ENCODE data around the gene MGAT4B. TPM values are rescaled to one million over a fixed set of nuclear protein-coding genes. Genes with fewer than 3 reads are reported as not detected.

MGAT4B gene
- total RNA-seq, 8 experiments from 2014 or later: 37.5 to 115 (median 64.5) TPM

DNA sequence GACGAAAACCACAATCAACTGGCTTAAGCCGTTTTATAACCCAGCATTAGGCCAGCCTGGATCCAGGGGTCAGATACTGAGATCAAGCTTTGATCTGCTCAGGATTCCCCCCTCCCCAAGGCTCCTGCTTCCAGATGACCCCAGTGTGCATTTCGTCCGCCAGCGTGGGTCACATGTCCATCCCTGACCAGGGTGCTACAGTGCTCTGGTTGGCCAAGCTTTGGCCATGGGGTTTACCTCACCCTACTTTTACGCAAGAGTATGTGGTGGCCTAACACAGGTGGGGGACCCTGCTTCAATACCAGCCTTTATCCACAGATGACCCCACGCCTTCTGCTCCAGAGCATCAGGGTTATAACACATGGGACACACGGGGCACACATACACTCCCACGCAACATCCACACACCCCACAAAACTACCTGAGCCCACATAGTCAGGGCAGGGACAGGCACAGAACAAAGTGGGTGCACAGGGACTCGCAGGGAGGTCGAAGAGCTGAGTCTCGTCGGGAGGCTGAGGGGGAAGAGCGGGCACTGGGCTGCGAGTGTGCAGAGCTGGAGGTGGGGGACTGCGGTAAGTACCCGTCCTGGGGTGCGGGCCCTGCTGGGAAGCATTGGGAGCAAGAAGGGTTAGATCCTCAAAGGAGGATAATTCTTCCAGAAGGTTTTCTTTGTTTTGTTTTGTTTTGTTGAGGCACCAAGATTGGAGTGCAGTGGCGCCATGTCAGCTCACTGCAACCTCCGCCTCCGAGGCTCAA is 9.0 kb upstream of the MGAT4B start:
- in situ Hi-C loops (cut with MboI; ENCODE audit: low pct_unique_long_range_greater_than_20kb in 2 of 9, low sequenced_read_pairs in 9 of 9, unreplicated experiment in 9 of 9): no loop called here
- H3K4me3 ChIP-seq: no peak overlapping the region
- no peak for ATAC-seq (replicated peaks in 6 of 8)
- 73 to 100% (median 88%) methylated on average over 1 to 16 of the region's 21 CpGs; no CpG with 5 or more reads in 4 of the 10 experiments for WGBS, 10 experiments
- H3K27ac ChIP-seq: no peak overlapping the region
- H3K4me1 ChIP-seq (replicated peaks in 1 of 2): peaks cover 22 to 35% of the 10 kb centered on the region in 2 donors

DNA sequence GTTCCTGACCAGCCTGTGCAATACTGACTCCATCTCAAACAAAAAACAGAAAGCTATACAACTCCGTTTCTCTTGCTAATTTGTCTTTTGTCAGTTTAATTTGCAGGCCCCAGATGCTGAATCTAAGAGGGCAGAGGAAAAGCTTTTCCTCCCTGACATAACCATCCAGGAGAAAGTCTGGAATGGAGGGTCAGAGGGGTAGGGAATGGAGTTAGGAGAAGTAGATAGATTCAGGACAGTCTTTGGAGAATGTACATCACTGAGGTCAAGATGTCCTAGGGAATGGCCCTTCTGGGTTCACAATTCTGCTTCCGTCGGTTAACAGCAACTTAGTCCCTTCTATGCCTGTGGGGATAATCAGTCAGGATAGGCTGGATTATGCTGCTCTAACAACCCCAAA is 7.4 kb upstream of the MGAT4B start:
- in situ Hi-C loops (cut with MboI; ENCODE audit: low pct_unique_long_range_greater_than_20kb in 2 of 9, low sequenced_read_pairs in 9 of 9, unreplicated experiment in 9 of 9): no loop called here
- H3K27ac ChIP-seq: no peak overlapping the region
- WGBS, 10 experiments: 47 to 100% (median 73%) methylated on average over 1 to 3 of the region's 3 CpGs; no CpG with 5 or more reads in 4 of the 10 experiments

DNA sequence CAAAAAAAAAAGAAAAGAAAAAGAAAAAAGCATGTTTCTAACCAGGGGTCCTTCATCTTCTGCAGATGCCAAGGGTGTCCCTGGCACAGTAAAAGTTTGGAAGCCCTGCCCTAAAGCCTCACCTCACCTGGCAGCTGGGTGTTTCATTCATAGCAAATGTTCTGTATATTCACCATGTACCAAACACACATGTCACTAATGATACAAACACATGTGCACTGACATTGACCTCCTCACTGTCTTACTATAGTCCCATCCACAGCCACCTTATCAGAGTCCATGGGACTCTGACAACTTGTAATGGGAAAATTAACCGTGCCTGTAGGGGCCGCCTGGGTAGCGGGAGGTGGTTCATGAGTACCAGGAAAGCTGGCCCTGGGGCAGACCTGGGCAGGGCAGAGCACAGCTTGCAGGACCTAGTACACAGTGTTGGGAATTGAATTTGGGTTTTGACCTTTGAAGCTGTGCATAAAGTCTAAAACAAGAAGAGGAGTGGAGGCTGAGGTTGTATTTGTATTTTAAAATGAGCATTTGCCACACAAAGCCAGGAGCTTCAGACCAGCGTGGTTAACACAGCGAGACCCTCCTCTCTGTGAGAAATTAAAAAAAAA is 6.4 kb upstream of the MGAT4B start:
- Histone ChIP-seq H3K4me3 (no peak overlapping the region), H3K27ac (no peak overlapping the region), H3K4me1 (replicated peaks in 1 of 2) (peaks cover 0 to 14% of the 10 kb centered on the region in 2 donors)
- in situ Hi-C loops (cut with MboI; ENCODE audit: low pct_unique_long_range_greater_than_20kb in 2 of 9, low sequenced_read_pairs in 9 of 9, unreplicated experiment in 9 of 9): no loop called here
- WGBS, 10 experiments: 76 to 100% (median 88%) methylated on average over 1 to 5 of the region's 5 CpGs; no CpG with 5 or more reads in 2 of the 10 experiments
- no peak for ATAC-seq (replicated peaks in 6 of 8)

More for the DNA sequence above, 7.4 kb upstream of the MGAT4B start:
- Histone ChIP-seq H3K4me3 (no peak overlapping the region), H3K4me1 (replicated peaks in 1 of 2) (peaks cover 8 to 21% of the 10 kb centered on the region in 2 donors)
- no peak for ATAC-seq (replicated peaks in 6 of 8)

DNA sequence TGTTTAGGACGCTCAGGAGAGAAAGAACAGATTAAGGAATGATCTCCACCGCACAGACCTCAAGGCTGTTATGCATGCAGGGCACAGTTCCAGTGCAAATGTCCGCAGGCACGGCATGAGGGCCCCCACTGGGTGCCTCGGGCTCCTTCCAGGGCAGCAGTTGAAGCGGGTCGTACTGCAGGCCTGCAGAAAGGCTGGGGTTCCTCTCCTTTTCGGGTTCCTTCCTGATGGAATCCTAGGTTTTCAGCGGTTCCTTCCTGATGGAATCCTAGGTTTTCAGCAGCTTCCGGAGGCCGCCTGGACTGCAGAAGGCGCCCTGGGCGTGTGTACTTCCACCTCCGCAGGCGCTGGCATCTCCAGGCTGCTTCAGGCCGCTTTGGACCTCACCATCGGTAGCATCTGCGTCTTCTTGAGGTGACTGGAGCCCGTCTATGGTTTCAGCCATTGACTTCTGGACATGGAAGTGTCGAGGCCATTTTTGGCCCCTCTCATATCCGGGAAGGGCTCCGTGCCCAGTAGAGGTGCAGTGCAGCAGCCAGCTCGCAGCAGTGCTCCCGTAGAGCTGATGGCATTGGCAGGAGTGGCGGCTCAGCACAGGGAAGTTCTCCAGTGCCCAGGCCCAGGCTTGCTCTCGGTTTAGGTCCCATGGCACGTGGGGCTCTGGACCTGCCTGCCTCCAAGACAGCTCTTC is 5.6 kb upstream of the MGAT4B start:
- ATAC-seq (replicated peaks in 6 of 8): no peak
- Histone ChIP-seq H3K4me1 (replicated peaks in 1 of 2) (peaks cover 0 to 15% of the 10 kb centered on the region in 2 donors), H3K4me3 (no peak overlapping the region), H3K27ac (no peak overlapping the region)
- in situ Hi-C loops (cut with MboI; ENCODE audit: low pct_unique_long_range_greater_than_20kb in 2 of 9, low sequenced_read_pairs in 9 of 9, unreplicated experiment in 9 of 9): no loop called here
- WGBS, 10 experiments: 72 to 100% (median 96%) methylated on average over 1 to 8 of the region's 27 CpGs; no CpG with 5 or more reads in 3 of the 10 experiments

DNA sequence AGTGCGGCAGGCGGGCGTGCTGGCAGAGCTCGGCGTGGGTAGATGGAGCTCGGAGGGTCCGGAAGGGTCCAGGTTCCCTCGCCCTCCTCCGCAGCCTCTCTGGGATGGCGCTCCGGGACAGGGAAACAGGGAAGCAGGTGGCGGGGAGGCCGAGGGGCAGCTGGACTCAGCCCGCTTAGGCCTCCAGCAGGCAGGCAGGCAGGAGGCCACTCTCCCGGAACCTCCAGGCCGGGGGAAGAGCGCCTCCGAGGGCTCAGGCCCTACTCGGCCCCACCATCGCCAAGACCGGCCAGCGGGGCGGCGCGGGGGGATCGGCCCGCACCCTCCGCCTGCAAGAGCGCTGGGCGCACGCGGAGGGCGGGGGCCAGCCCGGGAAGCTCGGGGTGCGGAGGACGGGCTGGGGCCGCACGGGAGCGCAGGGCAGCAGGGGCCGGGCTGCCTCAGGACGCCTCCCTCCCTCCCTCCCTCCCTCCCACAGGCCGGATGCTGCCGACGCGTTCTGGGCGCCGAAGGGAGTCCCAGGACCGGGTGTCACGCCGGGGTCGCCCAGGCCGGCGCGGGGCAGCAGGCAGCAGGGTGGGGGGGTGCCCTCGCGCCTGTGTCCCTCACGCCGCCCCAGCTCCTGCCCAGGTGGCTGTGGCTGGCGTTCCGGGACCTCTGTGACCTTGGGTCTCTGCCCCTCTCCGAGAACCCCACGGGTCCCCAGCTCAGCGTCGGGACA is 977 bp downstream of the MGAT4B start:
- peak; percentile 18 to 47 (median 42) for ATAC-seq (replicated peaks in 6 of 8)
- Histone ChIP-seq H3K4me3 (peak overlapping the region; percentile 77 to 100 (median 95)), H3K27ac (peak overlapping the region in 1 of 2 donors; percentile 82), H3K4me1 (replicated peaks in 1 of 2) (peaks cover 24 to 32% of the 10 kb centered on the region in 2 donors)
- no CpG with 5 or more reads among the region's 65 CpGs for WGBS, 10 experiments
- in situ Hi-C loops (cut with MboI; ENCODE audit: low pct_unique_long_range_greater_than_20kb in 2 of 9, low sequenced_read_pairs in 9 of 9, unreplicated experiment in 9 of 9): no loop called here

DNA sequence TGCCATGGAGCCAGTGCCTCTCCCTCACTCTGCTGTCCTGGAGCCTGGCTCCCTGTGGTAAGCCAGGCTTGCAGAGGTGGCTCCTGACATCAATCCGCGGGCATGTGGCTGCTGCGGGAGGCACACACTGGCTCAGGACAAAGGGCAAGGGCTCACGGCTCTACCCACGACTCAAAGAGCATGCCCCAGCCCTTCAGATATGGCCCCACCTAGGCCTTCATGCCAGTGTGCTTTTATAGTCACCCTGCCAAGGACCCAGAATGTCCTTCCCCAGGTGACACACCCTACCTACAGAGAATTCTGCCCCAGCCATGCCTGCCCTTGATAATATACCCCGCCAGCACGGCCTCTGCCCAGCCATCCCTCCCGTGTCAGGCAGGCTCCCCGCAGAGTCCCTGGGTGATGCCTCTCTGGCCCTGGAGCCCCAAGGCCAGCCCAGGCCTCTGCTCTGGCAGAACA is 1.6 kb downstream of the MGAT4B start:
- Histone ChIP-seq H3K27ac (peak overlapping the region in 1 of 2 donors; percentile 82), H3K4me1 (replicated peaks in 1 of 2) (peaks cover 24 to 32% of the 10 kb centered on the region in 2 donors), H3K4me3 (peak overlapping the region; percentile 77 to 100 (median 95))
- in situ Hi-C loops (cut with MboI; ENCODE audit: low pct_unique_long_range_greater_than_20kb in 2 of 9, low sequenced_read_pairs in 9 of 9, unreplicated experiment in 9 of 9): no loop called here
- 20 to 80% (median 67%) methylated on average over 1 to 3 of the region's 9 CpGs; no CpG with 5 or more reads in 7 of the 10 experiments for WGBS, 10 experiments
- peak in 5 of 8 experiments; percentile 1 to 4 (median 2) for ATAC-seq (replicated peaks in 6 of 8)

DNA sequence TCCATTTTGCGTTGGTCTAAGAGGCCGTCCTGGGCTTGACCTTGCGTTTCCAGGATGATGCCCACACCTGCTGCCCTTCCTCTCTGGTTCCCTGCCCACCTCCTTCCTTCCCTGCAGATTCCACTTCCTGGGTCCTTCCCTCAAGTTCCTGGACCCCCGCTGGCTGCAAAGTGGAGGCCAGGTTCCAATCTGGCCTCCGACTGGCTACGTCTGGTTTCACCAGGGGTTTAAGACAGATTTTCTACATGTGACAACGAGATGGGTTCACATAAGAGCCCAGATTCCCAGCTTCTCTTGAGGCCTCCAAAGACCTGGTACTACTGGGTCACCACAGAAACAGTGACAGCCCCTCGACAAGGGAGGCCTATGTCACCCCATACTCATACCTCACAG is 2.1 kb downstream of the MGAT4B start:
- in situ Hi-C loops (cut with MboI; ENCODE audit: low pct_unique_long_range_greater_than_20kb in 2 of 9, low sequenced_read_pairs in 9 of 9, unreplicated experiment in 9 of 9): no loop called here

DNA sequence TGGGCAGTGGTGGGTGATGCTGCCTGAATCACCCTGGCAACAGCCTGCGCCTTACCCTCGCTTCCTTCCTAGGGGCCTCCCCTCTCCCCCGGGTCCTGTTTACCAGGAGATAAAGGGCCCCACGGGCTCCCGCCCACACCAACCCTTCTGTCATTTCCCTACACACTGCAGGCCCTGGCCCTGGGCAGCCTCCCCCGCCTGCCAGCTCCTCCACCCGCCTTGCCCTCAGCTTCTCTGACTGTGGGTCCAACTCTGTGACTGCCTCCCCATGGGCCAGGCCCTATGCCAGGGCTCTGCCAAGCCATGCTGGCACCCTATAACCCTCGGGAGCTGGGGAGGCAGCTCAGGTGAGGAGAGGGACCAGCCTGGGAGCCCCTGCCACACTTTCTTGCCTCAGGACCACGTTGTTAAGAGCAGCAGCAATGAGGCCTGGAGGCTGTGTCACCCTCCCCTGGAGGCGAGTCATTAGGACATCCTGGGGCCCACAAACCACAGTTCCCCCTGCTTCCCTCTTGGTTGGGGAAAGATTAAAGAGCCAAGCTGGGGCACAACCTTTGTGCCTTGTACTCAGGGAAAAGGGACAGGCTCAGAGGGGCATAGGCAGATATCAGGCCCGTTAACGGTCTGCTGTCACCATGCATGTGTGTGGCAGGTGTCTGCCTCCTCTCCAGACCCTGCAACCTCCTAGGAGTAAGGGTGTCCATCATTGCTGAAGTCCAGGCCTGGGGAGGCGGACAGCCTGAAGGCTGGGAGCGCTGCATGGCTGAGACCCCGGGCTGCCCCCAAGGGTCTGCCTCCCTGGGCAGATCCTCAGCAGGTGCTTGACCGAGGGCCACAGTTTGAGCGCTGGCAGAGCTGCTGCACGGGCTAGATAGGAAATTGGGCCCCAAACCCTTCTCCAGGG is 2.8 kb downstream of the MGAT4B start:
- Histone ChIP-seq H3K27ac (no peak overlapping the region), H3K4me1 (replicated peaks in 1 of 2) (peaks cover 24 to 32% of the 10 kb centered on the region in 2 donors), H3K4me3 (no peak overlapping the region)
- in situ Hi-C loops (cut with MboI; ENCODE audit: low pct_unique_long_range_greater_than_20kb in 2 of 9, low sequenced_read_pairs in 9 of 9, unreplicated experiment in 9 of 9): no loop called here
- WGBS, 10 experiments: 67 to 100% (median 80%) methylated on average over 1 to 5 of the region's 18 CpGs; no CpG with 5 or more reads in 5 of the 10 experiments
- peak in 5 of 8 experiments; percentile 8 to 52 (median 21) for ATAC-seq (replicated peaks in 6 of 8)

More for the DNA sequence above, 2.1 kb downstream of the MGAT4B start:
- WGBS, 10 experiments: 73 to 100% (median 90%) methylated on average over 2 to 6 of the region's 8 CpGs; no CpG with 5 or more reads in 3 of the 10 experiments
- H3K4me1 ChIP-seq (replicated peaks in 1 of 2): peaks cover 24 to 32% of the 10 kb centered on the region in 2 donors
- no peak for ATAC-seq (replicated peaks in 6 of 8)
- H3K4me3 ChIP-seq: peak overlapping the region in 2 of 5 donors; percentile 77 to 79
- no peak overlapping the region for H3K27ac ChIP-seq

DNA sequence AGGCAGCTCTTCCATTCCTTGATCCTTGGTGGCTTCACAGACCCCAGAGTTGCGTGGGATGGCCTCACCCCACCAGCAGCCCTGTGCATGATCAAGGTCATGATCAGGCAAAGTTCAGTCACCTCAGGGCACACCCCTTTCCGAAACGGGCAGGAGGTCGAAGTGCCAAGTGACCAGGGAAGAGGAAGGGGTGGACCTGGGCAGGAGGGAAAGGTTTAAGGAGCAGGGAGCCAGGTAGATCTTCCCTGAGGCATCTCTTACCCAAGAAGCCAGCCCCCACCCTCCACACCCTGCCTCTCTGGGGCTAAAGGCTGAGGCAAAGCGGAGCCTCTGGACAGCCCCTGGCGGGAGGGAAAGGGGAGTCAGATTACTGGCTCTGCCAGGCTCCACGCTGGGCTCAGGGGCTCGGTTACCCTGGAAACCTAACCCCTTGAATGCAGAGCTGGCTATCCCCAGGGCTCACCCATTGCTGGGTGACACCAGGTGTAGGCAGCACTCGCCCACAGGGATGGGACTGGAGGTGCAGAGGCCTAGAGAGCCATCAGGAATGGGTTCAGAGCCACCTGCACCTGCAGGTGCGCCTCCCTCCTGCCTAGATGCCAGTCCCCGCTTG is 3.6 kb downstream of the MGAT4B start:
- peaks cover 24 to 32% of the 10 kb centered on the region in 2 donors for H3K4me1 ChIP-seq (replicated peaks in 1 of 2)
- peak in 1 of 8 experiments; percentile 15 for ATAC-seq (replicated peaks in 6 of 8)
- H3K4me3 ChIP-seq: no peak overlapping the region
- no peak overlapping the region for H3K27ac ChIP-seq
- in situ Hi-C loops (cut with MboI; ENCODE audit: low pct_unique_long_range_greater_than_20kb in 2 of 9, low sequenced_read_pairs in 9 of 9, unreplicated experiment in 9 of 9): no loop called here
- WGBS, 10 experiments: 67 to 100% (median 83%) methylated on average over 1 to 3 of the region's 11 CpGs; no CpG with 5 or more reads in 7 of the 10 experiments

DNA sequence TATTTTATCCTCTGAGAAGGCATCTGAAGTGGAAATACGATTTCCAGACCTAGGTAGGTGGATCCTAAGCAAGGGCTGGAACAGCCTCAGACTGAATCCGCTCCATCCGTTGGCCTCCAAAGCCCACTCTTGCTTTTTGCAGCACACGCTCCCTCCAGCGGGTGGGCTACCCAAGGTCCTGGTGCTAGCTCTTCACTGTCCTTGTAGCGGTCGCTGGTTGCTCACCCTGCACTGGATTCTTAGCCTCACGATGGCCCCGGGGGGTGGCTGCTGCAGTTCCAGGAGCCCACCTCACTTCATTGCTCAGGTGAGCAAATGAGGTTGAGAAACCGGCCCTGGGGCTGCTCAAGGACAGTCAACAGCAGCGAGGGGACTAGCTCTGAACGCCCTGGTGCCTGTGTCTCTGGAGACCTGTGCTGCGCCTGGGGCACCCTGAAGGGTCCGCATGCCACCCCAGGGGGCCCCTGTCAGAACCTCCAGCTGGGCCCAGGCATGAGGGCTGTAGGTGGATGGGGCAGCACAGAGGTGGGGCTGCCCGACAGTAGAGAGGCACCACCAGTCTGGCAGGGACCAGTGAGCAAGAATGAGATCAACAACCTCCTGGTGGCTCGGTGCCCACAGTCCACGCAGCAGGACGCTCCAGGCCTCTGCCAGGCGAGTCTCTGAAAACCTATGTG is 4.3 kb downstream of the MGAT4B start:
- in situ Hi-C loops (cut with MboI; ENCODE audit: low pct_unique_long_range_greater_than_20kb in 2 of 9, low sequenced_read_pairs in 9 of 9, unreplicated experiment in 9 of 9): no loop called here
- ATAC-seq (replicated peaks in 6 of 8): no peak
- Histone ChIP-seq H3K4me3 (no peak overlapping the region), H3K4me1 (replicated peaks in 1 of 2) (peaks cover 24 to 28% of the 10 kb centered on the region in 2 donors), H3K27ac (no peak overlapping the region)
- WGBS, 10 experiments: 89 to 98% (median 95%) methylated on average over 7 to 10 of the region's 19 CpGs; no CpG with 5 or more reads in 7 of the 10 experiments
